Kidney (tissue), 14 donors: ENCODE results near the gene CKB. TPM values are rescaled to one million over a fixed set of nuclear protein-coding genes. Genes with fewer than 3 reads are reported as not detected.
"Not testable (repeated sequence)": the region's sequence is repeated elsewhere in the genome, so short reads cannot be mapped to it uniquely, and the experiment has no call there.

Source experiments
- DNase-seq, 5 donors: peaks; one replicate each; pipeline ENCODE4 v3.0.0-alpha.2; 2013 to 2020
- FAIRE-seq: peaks from 2 replicates; lab custom pipeline; 2012; peaks lifted over from hg19 to GRCh38; lab: Jason Lieb, UNC
- H3K27ac ChIP-seq, 2 donors: one replicate each; pipeline ENCODE4 v1.7.0; 2013; ENCODE audit warnings: low read depth in 2 of 2, low read length in 2 of 2, inconsistent platforms in 1 of 2
- H3K27me3 ChIP-seq: one replicate; pipeline ENCODE4 v1.7.1; 2013; ENCODE audit warnings: low read length, inconsistent platforms; ENCODE audit not compliant: control insufficient read depth, insufficient read depth
- H3K36me3 ChIP-seq, 3 donors: one replicate each; pipeline versions ENCODE4 v1.7.0 to v1.7.1; 2013; ENCODE audit warnings: low read length in 3 of 3, control low read depth in 1 of 3, inconsistent platforms in 1 of 3; ENCODE audit not compliant: insufficient read depth in 3 of 3, control insufficient read depth in 2 of 3
- H3K4me1 ChIP-seq, 3 donors: one replicate each; pipeline versions ENCODE4 v1.7.0 to v1.7.1; 2013; ENCODE audit warnings: low read length in 3 of 3, inconsistent platforms in 1 of 3, low read depth in 1 of 3; ENCODE audit not compliant: control insufficient read depth in 2 of 3, insufficient read depth in 2 of 3
- H3K4me3 ChIP-seq, 3 donors: one replicate each; pipeline versions ENCODE4 v1.7.0 to v1.8.1; 2013; ENCODE audit warnings: low read length in 3 of 3, control low read depth in 1 of 3, inconsistent platforms in 1 of 3
- H3K9ac ChIP-seq, 3 donors: one replicate each; pipeline versions ENCODE4 v1.7.0 to v1.7.1; 2013; ENCODE audit warnings: low read length in 3 of 3, control low read depth in 1 of 3, inconsistent platforms in 1 of 3
- H3K9me3 ChIP-seq, 3 donors: one replicate each; pipeline versions ENCODE4 v1.7.0 to v1.7.1; 2013; ENCODE audit warnings: low read length in 3 of 3, control low read depth in 1 of 3, inconsistent platforms in 1 of 3; ENCODE audit not compliant: control insufficient read depth in 2 of 3, insufficient read depth in 1 of 3
- CTCF ChIP-seq: IDR thresholded peaks from 3 replicates; pipeline ENCODE4 v1.5.1; 2012; ENCODE audit warnings: mild to moderate bottlenecking, moderate library complexity, borderline replicate concordance; ENCODE audit not compliant: insufficient read depth; ENCODE audit errors: extremely low read depth
- intact Hi-C: fragments of 100-400 bp; cut with DNase I; formaldehyde crosslinking; loops from one replicate; pipeline ENCODE4 v1.11.1; 2022
- polyA plus RNA-seq: library from polyadenylated mRNA; stranded (reverse); fragments of 350-450 nt; fragmentation: Illumina TruSeq; extraction: RNeasy Lipid Tissue Mini Kit (QIAGEN cat#74804); gene quantifications from one replicate; pipeline ENCODE4 v1.2.3, GENCODE V29; 2014; ENCODE audit warnings: low read depth, low replicate concordance; ENCODE audit not compliant: insufficient read depth
- total RNA-seq: library from RNA; stranded (reverse); fragmentation: NEBNext Ultra II Directional; extraction: Animal tissue kit (Norgen Biotek cat#: 25700); gene quantifications from one replicate; pipeline ENCODE4 v1.2.1, GENCODE V29; 2021
- donor health status: control.
- donor health status: control.
- donor health status: control.
- donor health status: control.
- donor health status: control.
- donor health status: DM: yes; HTN: yes; CAD: no.
- donor health status: Normal renal cell carcinoma (clear cell type).

Gene CKB
- total and polyA plus RNA-seq, 2 donors from 2014 or later: 539 to 916 TPM

- peaks cover 0 to 9% (median 6%) of the 10 kb centered on the region in 3 donors for H3K36me3 ChIP-seq
- no peak for TF ChIP-seq CTCF
- H3K4me1 ChIP-seq: peaks cover 2 to 30% (median 24%) of the 10 kb centered on the region in 3 donors
- no peak overlapping the region for H3K4me3 ChIP-seq
- H3K9me3 ChIP-seq: no peaks in the 10 kb centered on the region
- intact Hi-C loops: no loop called here
- FAIRE-seq (no peak), DNase-seq (peak in 2 of 5 donors; percentile 30 to 53)
- H3K27me3 ChIP-seq: no peaks in the 10 kb centered on the region
- no peak overlapping the region for H3K27ac ChIP-seq
- H3K9ac ChIP-seq: no peak overlapping the region
These were observed 7.8 kb downstream of the CKB start for GRCh38 chr14:103514596-103515421.

DNA sequence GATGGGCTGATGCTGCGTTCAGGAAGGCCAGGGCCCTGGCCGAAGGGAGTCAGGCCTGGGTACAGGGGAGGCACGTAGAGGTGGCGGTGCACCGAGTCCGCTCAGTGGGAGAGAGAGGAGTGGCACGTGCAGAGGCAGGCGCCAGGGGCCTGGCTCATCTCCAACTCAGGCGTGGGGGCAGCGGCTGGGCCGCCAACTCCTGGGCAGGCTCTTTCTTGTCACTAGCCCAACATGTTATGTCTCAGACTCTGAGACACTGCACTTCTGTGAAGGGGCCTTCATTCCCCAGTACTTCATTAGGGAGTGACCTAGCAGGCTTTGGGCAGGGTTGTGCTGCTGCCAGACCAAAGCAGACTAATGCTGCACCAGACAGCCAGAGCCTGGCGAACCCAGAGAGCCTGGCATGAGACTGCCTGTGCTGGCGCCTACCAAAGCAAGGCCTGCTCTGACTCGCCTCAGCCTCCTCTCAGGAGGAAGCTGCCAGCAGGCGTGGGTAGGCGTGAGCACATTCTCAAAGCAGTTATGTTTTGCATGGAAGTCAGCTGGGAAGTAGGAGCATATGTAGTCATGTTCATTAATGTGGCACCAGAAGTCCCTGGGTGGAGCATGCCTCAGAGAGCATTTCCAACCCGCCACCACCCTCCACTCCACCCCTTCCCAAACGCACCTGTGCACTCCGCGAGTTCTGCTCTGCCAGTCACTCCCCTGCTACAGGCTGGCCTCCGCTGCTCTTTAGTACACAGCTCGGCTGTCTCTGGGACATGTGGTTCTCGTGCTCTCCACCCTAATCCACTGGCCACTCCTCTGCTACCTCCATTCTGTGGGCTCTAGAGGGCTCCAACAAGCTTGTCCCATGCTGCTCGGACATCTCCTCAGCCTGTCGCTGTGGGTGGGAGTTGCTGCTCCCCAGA lies 9.7 kb downstream of the CKB start:
- Histone ChIP-seq H3K9ac (peak overlapping the region in 1 of 3 donors; percentile 84), H3K27me3 (no peaks in the 10 kb centered on the region), H3K4me1 (peaks cover 2 to 16% (median 13%) of the 10 kb centered on the region in 3 donors), H3K27ac (peak overlapping the region; percentile 81 to 89), H3K36me3 (peaks cover 0 to 12% (median 6%) of the 10 kb centered on the region in 3 donors), H3K9me3 (no peaks in the 10 kb centered on the region), H3K4me3 (no peak overlapping the region)
- intact Hi-C loops: no loop called here
- peak; percentile 43 to 92 (median 62) for DNase-seq
- no peak for TF ChIP-seq CTCF
- no peak for FAIRE-seq

DNA sequence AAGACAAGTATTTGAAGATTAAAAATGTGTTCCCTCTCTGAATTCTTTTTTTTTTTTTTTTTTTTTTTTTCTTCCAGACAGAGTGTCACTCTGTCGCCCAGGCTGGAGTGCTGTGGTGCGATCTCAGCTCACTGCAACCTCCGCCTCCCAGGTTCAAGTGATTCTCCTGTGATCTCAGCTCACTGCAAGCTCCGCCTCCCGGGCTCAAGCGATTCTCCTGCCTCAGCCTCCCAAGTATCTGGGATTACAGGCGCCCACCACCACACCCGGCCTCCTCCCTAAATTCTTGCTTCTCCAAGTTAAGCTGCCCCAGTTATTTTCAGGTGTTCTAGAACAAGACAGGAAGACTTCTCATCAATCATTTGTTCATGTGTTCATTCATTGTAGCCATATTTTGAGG lies 10.4 kb downstream of the CKB start:
- peaks cover 2 to 16% (median 11%) of the 10 kb centered on the region in 3 donors for H3K4me1 ChIP-seq
- H3K4me3 ChIP-seq, DNase-seq, H3K27me3 ChIP-seq, H3K9me3 ChIP-seq, intact Hi-C loops, FAIRE-seq: not testable (repeated sequence)
- H3K27ac ChIP-seq: peak overlapping the region; percentile 81 to 89
- H3K36me3 ChIP-seq: peaks cover 0 to 12% (median 9%) of the 10 kb centered on the region in 3 donors
- peak overlapping the region in 1 of 3 donors; percentile 84 for H3K9ac ChIP-seq
